HG02623 (cell line): ENCODE results near the gene BRWD1.
"Not testable (repeated sequence)": the region's sequence is repeated elsewhere in the genome, so short reads cannot be mapped to it uniquely, and the experiment has no call there.

Experiments used
- ATAC-seq: cut with Tn5 transposase; IDR thresholded peaks from one replicate; pipeline ENCODE4 v1.9.1; 2021; ENCODE audit warnings: moderate library complexity; ENCODE audit not compliant: unreplicated experiment

BRWD1 gene

DNA sequence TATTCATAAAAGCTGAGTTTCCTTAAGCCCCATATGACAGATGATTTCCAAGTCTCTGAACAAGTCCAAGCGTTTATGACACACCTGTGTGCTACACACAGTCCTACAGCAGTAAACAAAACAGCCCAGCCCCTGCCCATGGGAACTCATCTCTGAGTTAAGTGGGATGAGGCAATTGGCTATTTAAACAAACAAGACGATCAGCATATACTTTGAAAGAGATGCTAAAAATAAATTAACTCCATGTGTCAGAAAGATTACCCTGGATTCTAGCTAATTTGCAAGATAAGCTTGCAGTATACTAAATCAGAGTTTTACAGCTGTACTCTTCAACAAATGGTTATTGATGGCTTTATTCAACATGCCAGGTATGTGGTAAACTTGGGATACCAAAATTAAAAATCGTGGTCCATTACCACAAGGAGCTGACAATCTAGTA lies 137.1 kb downstream of the BRWD1 start:
- ATAC-seq = no peak

DNA sequence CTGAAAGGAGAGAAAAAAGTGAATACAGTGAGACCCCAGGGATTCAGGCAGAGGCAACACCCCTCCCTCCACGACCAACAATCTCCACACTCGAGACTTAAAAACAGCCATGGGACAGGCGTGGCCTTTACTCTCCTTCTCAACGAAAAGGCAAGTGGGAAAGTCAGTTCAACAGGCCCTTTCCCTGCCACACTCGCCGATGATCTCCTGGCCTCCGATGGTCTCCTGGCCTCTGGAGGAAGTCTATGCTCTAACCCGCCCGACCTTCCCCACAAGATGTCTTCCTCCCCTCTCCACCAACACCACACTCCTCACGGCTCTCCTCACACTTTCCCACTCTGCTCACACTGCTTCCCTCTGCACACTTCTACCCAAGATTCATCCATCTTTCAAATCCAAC lies 137.8 kb downstream of the BRWD1 start:
- ATAC-seq = no peak

DNA sequence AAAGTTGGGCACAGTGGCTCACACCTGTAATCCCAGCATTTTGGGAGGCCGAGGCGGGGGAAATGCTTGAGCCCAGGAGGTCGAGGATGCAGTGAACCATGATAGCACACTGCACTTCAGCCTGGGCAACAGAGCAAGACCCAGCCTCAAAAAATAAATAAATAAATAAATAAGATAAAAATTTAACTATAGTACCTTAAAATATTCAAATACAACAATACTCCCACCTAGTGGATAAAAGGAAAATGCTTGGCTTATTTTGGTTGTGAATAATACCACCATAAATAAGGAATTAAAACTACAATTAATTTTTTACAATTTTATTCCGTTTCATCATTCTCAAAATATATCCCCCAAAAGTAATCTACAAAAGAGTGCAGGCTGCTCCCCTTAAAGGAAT lies 138.3 kb downstream of the BRWD1 start:
- no peak for ATAC-seq

DNA sequence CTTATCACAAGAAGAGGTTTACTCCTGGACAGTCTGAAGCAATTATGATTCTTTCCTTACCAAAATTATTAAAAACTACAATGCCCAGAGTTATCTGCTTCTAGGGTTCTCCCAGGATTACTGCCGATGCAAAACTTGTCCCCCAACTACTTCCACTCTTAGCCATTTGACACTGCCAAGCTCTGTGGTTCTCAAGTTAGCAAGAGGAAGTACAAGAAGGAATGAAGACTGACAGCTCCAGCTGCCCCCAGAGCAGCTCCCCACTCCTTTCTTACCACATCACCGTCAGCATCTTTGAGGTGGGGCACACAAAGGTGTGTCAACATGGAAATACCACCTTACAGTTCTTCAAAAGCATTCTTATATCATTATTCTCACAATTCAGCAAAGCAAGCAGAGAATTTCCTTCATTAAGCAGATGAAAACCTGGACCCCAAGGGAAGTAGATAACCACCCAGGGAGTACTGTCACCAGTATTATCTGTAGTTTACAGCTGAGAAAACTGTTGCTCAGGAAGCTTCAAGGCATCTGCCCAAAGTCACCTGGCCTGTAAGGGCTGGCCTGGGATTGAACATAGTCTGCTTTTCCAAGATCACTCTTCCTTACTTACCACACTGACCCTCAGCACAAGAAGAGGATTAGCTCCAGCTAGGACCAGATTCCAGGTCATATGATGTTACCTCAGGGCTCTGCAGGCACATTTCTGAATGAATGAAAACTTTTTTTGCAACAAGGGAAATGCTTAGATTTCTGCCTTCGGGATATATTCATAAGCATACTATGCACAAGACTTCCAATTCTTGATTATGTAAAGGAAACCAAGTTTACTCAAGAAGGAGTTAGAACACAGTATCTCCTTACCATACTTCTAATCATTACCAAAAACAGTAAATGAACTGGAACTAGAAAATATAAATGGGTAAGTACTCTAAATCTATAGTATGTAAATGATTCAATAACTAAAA lies 139.4 kb downstream of the BRWD1 start:
- no peak for ATAC-seq

DNA sequence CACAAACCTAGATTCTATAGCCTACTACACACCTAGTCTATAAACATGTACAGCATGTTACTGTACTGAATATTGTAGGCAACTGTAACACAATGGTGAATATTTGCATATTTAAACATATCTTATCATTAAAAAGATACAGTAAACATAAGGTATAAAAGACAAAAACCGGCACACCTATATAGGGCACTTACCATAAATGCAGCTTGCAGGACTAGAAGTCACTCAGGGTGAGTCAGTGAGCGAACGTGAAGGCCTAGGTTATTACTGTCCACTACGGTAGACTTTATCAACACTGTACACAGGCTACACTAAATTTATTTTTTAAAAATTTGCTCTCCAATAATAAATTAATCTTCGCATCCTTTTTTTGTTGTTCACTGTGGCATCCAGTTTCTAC lies 143.5 kb downstream of the BRWD1 start:
- ATAC-seq = no peak

DNA sequence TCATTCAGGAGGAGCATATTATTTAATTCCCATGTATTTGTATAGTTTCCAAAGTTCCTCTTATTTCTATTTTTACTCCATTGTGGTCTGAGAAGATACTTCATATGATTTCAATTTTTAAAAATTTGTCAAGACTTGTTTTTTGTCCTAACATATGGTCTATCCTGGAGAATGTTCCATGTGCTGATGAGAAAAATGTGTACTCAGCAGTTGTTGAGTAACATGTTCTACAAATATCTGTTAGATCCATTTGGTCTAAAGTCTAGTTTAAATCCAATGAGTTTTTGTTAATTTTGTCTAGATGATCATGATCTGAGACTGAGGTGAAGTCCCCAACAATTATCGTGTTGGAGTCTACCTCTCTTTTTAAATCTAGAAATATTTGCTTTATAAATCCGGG lies 144.6 kb downstream of the BRWD1 start:
- no peak for ATAC-seq

DNA sequence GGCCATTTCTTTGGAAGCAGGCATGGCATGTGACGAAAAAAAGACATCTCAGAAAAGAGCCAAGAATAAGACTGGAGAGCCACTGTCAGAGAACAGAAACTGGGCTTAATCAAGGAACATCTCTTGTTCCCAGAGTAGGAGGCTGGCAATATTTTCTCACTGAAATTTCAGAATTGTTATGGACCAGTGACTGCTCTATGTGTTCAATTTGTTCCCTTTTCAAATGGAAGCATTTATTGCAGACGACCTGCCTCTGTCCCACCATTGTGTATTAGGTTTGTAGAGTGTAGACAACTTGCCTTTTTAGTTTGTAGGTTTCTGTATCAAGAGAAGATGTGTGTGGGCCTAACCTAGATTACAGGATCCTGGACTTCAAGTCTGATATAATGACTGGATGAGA lies 148.9 kb downstream of the BRWD1 start:
- no peak for ATAC-seq

DNA sequence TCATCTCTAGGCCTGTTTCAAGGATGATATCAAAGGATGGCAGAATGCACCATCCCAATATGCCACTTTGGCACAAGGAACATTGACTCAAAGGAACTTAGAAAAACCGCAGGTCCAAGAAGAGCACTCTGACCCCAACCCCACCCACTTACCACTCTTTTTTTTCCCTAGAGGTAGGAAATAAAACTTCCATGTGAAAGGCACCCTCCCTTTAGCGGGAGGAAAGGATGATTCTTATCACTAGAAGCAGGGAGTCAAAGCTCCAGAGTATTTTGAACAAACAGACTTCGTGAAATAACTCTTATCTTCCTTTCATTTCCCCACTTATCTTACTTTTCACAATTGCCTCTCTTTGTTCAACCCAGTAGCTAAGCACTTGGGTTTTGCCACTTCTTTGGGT lies 152.4 kb downstream of the BRWD1 start:
- ATAC-seq = no peak

DNA sequence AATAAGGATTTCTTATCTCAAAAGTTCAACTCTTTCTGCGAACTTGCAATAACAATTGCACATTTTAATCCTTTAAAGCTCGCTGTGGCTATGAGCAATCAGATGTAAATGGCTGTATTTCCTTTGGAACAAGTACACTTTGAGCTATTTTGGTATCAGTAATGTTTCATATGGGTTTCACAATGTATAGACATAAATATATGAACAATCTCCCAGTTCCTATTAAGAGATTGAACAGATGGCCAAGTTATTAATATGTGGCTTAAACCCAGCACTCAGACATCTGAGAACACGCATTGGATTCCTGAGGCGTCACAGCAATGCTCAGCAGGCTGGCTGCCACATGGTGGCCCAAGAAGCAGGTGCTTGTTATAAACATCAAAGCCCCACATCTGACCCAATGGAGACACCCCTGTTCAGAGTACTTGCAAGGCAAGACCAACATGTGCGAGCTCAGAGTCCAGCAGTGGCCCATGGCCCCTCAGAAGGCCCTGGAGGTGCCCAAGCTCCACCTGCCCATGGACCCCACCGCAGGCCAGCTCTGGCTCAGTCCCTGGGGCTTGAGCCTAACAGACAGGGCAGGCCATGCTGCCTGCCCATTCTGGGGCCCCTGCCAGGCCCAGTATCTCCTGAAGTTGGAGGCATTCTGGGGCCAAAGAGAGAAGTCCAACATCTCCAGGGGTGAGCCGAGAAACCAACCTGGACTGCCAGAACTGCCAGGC lies 153.9 kb downstream of the BRWD1 start:
- no peak for ATAC-seq

DNA sequence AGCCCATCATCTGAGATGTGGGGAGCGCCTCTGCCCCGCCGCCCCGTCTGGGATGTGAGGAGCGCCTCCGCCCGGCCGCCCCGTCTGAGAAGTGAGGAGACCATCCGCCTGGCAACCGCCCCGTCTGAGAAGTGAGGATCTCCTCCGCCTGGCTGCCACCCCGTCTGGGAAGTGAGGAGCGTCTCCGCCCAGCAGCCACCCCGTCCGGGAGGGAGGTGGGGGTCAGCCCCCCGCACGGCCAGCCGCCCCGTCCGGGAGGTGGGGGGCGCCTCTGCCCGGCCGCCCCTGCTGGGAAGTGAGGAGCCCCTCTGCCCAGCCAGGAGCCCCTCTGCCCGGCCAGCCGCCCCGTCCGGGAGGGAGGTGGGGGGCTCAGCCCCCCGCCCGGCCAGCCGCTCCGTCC lies 156.2 kb downstream of the BRWD1 start:
- not testable (repeated sequence) for ATAC-seq

DNA sequence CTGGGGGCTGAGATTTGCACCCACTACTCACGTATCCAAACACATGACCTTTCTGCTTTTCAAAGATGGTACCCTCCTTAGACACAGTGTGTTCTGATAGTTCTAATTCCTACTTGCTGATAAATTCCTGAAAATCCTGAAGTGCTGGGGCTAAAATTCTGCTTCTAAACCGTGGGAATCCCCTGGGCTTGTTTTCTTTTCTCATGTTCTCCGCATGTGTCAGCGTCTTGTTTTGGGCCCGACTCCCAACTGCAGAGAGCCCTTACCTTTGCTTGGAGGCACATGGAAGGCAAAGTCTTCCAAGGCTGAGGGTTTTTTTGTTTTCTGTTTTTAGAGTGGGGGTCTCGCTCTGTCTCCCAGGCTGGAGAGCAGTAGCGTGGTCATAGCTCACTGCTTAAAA lies 157.4 kb downstream of the BRWD1 start:
- ATAC-seq = no peak

DNA sequence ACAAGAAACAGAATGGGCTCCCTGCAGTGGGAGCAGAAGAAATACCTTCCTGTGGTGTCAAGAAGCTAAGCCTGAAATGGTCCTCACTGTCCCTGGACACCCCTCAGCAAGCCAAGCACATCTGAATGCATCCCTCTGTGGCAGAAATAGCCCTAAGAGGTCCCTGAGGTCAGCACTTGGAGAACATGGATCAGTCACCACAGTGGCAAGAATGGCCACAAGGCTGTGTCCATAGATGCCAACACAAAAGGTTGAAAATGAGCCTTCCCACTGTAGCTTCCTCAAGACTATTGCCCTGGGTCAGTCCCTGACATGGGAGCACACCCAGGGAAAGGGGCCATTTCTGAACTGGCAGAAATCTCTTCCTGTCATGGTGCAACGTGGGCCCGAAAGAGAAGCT lies 157.9 kb downstream of the BRWD1 start:
- no peak for ATAC-seq

DNA sequence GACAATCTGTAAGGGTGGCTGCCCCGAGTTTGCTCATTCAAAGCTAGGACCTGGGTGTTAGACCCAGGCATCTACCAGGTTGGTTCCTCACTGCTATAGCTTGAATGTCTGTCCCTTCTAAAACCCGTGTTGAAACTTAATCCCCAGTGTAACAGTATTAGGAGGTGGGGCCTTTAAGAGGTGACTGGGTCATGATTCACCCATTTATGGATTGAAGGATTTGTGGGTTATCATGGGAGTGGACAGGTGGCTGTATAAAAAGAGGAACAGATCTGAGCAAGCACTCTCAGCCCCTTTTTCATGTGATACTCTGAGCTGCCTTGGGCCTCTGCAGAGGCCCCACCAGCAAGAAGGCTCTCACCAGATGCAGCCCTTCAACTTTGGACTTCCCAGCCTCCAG lies 159.6 kb downstream of the BRWD1 start:
- no peak for ATAC-seq

DNA sequence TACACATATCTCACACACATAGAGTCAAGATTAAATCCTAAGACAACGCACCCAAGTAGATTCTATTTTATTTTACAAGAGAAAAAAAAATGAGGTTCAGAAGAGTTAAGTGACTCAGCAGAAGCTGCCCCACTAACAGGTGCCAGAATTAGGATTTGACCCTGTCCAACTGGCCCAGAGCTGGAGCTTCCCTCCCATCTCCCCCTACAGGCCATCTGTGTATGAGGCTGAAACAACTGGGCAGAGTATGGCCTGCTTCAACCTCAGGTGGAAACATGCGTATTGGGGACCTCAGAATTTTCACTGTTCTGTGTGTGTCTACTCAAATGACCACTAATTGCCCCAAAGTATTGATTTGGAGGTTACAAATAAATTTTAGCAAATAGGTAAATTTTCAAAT lies 160.1 kb downstream of the BRWD1 start:
- ATAC-seq = no peak

DNA sequence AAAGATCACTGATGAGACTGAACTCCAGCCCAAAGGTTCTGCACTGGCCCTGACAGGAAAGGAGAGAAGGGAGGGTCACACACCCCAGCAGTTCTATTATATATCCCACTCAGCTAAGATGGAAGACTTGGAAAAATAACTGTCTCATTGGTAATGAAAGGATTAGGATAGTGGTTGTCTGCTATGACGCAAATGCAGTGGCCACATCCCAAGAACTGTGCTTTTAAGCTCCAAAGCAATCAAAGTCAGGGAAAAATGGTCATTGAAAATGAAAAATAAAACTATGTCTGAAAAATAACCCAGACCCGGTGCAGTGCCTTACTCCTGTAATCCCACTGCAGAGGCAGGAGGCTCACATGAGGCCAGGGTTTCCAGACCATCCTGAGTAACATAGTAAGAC lies 161.2 kb downstream of the BRWD1 start:
- no peak for ATAC-seq

DNA sequence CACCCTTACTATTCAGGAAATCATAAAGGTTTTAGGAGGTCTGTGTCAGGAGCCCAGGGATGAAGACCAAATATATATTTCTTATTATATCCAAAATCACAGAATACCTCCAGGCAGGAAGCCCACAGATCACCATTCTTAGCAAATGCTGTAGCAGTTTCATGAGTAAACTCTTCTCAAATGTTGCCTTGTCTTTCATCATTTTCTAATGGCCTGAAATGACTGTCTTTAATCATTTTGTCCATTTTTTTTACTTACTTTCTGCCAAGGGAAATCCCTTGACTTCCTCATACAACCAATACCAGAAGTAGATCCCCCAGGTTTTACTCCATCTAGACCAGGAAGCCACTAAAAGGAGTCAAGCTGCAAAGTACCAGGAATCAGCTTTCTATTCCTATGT lies 162.6 kb downstream of the BRWD1 start:
- no peak for ATAC-seq

DNA sequence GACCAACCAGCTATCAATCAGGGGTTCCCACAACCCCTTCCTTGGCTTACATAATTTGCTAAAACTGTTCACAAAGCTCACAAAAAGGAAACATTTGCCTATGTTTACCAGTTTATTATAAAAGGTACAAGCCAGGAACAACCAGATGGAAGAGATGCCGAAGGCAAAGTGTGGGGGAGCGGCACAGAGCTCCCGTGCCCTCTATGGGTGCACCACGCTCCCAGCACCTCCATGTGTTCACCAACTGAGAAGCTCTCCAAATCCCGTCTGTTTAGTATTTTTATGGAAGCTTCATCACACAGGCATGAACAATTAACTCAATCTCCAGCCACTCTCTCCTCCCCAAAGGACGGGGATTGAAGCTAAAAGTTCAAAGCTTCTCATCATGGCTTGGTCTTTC lies 163.1 kb downstream of the BRWD1 start:
- no peak for ATAC-seq

DNA sequence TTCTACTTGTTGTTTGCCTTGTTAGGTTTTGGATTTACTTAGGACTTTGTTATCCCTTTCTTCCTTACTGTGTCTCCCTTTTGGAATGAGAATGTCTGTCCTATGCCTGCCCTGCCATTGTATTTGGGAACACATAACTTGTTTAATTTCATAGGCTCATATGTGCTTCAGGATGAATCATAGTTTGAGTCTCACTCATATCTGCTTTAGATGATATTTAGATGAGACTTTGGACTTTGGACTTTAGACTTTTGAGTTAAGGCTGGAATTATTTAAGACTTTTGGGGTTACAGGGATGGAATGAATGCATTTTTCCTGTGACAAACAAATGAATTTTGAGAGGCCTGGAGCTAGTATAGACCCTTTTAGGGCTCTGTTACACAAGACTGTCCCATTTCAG lies 163.6 kb downstream of the BRWD1 start:
- ATAC-seq = no peak

DNA sequence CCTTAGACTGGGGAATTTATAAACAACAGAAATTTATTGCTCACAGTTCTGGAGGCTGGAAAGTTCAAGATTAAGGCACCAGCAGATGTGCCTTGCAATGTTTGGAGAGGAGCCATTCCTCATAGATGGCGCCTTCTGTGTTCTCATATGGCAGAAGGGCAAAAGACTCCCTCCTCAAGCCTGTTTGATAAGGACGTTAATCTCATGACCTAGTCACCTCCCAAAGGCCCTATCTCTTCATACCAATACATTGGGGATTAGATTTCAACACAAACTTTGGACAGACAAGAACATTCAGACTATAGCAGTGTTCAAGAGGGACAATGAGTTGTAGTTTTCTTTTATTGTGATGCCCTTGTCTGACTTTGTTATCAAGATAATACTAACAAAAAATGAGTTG lies 164.5 kb downstream of the BRWD1 start:
- no peak for ATAC-seq

DNA sequence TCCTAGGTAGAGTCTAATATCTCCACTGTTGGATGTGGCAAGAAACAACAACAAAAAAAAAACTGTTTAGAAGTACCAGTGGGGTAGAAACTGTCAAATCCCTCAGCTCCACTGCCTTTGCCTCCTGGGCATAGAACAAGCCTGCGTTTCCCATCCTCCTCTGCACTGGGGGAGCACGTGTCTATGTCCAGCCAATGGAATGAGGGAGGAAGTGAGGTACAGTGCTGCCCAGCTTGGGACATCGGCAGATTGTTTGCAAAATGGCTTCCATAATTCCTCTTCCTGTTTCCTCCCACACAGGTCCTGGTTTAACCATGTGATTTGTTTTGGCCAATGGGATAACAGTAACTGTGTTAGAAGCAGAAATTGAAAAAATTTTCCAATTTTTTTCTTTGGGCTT lies 169.2 kb downstream of the BRWD1 start:
- no peak for ATAC-seq

DNA sequence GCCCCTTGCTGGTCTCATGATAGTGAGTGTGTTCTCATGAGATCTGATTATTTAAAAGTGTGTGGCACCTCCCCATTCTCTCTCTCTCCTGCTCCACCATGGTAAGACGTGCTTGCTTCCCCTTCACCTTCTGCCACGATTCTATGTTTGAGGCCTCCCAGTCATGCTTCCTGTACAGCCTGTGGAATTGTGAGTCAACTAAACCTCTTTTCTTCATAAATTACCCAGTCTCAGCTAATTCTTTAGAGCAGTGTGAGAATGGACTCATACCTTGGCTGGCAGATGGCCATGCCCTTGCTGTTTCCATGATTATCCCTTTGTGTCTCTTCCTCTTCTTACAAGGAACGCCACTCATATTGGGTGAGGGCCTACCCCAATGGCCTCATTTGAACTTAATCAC lies 170.5 kb downstream of the BRWD1 start:
- ATAC-seq = no peak

DNA sequence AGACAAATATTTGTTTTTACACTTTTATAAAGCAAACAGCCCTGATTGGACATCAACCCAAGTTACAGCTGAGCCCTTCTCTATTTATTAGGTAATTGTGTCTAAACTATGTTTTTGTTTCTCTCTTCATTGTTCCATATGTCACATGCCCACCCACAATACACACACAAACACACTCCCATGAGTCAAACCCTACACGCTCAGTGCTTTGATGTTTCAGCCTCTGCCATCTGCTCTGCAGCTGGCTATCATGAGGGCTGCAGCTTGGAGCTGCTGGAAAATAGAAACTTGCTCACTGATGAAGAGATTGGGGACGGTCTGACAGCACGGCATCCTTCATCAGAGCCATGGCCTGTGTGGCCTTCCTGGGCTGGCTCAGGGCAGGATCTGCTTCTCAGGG lies 171.9 kb downstream of the BRWD1 start:
- ATAC-seq = no peak
